GM12873 (cell line): Measurements from ENCODE around the gene AHDC1.

Source experiments
- CTCF ChIP-seq: IDR thresholded peaks from 2 replicates; pipeline ENCODE4 v1.5.1; 2012; ENCODE audit warnings: low read depth, mild to moderate bottlenecking, moderate library complexity, low read length, control low read depth; ENCODE audit not compliant: insufficient read depth; ENCODE audit errors: missing control alignments

AHDC1 gene

GRCh38 chr1:27574001-27574781 is 29.8 kb downstream of the AHDC1 start:
- TF ChIP-seq CTCF: no peak

- TF ChIP-seq CTCF: no peak
These were observed 31.1 kb downstream of the AHDC1 start for GRCh38 chr1:27572679-27573426.

GRCh38 chr1:27572019-27572678 is 31.8 kb downstream of the AHDC1 start:
- TF ChIP-seq CTCF: no peak

- no peak for TF ChIP-seq CTCF
These were observed 32.4 kb downstream of the AHDC1 start for GRCh38 chr1:27571439-27572018.

GRCh38 chr1:27570784-27571183 is 33.2 kb downstream of the AHDC1 start:
- TF ChIP-seq CTCF: no peak

GRCh38 chr1:27570356-27570755 is 33.6 kb downstream of the AHDC1 start:
- TF ChIP-seq CTCF: no peak

GRCh38 chr1:27569506-27570291 is 34.2 kb downstream of the AHDC1 start:
- no peak for TF ChIP-seq CTCF
